Mammary epithelial cell (primary cell): ENCODE measurements around the gene PGK2.

Source experiments
- EZH2 ChIP-seq: IDR thresholded peaks from 2 replicates; pipeline ENCODE4 v1.6.1; 2012; ENCODE audit warnings: low read length, inconsistent platforms, borderline replicate concordance
- TF ChIP-seq, protein P1 (sequence below), 2 donors: IDR thresholded peaks in 1 of 2; conservative IDR thresholded peaks in 1 of 2; 2 replicates each; pipeline ENCODE4 v1.5.1; 2011 to 2012; ENCODE audit warnings: inconsistent platforms in 2 of 2, low read length in 2 of 2, mild to moderate bottlenecking in 2 of 2, control low read depth in 1 of 2, low read depth in 1 of 2; ENCODE audit not compliant: insufficient read depth in 1 of 2; ENCODE audit errors: extremely low read depth in 1 of 2

GRCh38 chr6:49764571-49765236, 22.4 kb downstream of the PGK2 start:
- TF ChIP-seq, protein P1, sequence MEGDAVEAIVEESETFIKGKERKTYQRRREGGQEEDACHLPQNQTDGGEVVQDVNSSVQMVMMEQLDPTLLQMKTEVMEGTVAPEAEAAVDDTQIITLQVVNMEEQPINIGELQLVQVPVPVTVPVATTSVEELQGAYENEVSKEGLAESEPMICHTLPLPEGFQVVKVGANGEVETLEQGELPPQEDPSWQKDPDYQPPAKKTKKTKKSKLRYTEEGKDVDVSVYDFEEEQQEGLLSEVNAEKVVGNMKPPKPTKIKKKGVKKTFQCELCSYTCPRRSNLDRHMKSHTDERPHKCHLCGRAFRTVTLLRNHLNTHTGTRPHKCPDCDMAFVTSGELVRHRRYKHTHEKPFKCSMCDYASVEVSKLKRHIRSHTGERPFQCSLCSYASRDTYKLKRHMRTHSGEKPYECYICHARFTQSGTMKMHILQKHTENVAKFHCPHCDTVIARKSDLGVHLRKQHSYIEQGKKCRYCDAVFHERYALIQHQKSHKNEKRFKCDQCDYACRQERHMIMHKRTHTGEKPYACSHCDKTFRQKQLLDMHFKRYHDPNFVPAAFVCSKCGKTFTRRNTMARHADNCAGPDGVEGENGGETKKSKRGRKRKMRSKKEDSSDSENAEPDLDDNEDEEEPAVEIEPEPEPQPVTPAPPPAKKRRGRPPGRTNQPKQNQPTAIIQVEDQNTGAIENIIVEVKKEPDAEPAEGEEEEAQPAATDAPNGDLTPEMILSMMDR (conservative IDR thresholded peaks at IDR 0.05 in 1 of 2, IDR thresholded peaks at IDR 0.05 in 1 of 2; ENCODE audit: extremely low read depth in 1 of 2, insufficient read depth in 1 of 2, low read depth in 1 of 2, low read length in 2 of 2) = no peak
- TF ChIP-seq EZH2 = no peak
